ENCODE measurements around the gene GJD3.

GRCh38 chr17:40326014-40326831 is 38.3 kb downstream of the GJD3 start:
- TF ChIP-seq POLR2A (IDR thresholded peaks at IDR 0.05; ENCODE audit: low read depth, low read length): no peak
- no peak; the same call in 1 of the 2 replicates for TF ChIP-seq POLR2AphosphoS5 (IDR thresholded peaks at IDR 0.05; ENCODE audit: low read depth, low read length)
- no peak for TF ChIP-seq TAF1 (IDR thresholded peaks at IDR 0.05; ENCODE audit: borderline replicate concordance, low read depth, low read length)
